Left cardiac atrium (tissue), 4 donors: ENCODE results near the gene KCNK13. TPM values are rescaled to one million over a fixed set of nuclear protein-coding genes. Genes with fewer than 3 reads are reported as not detected.
A peak's percentile ranks its signal among the peaks of the same experiment; 100 is the strongest.
"Not testable (repeated sequence)": the region's sequence is repeated elsewhere in the genome, so short reads cannot be mapped to it uniquely, and the experiment has no call there.

ENCODE experiments used
- ATAC-seq, 2 donors: fragments of 200-7000 bp; cut with Tn5 transposase; one replicate each; pipeline ENCODE4 v1.9.1; 2020; ENCODE audit warnings: mild to moderate bottlenecking in 2 of 2, moderate library complexity in 2 of 2
- DNase-seq: peaks from one replicate; pipeline ENCODE4 v3.0.0-alpha.2; 2020
- intact Hi-C, 2 donors: fragments of 100-400 bp; cut with DNase I; formaldehyde crosslinking; loops; one replicate each; pipeline versions ENCODE4 v1.14.1 to v1.15.1; 2022 to 2023
- long read RNA-seq: library from polyadenylated mRNA; unstranded; transcript quantifications from one replicate; pipeline ENCODE4 v2.0.0, GENCODE V29; 2021
- total RNA-seq, 2 donors: library from RNA; stranded (reverse); fragmentation: NEBNext Ultra II Directional; extraction: Animal tissue kit (Norgen Biotek cat#: 25700); gene quantifications; one replicate each; pipeline ENCODE4 v1.2.1, GENCODE V29; 2021
- donor health status: DM: no; HTN: yes; CAD: no.
- donor health status: DM: no; HTN: yes; CAD: no; lungs with severe emphysema.
- donor health status: DM: yes; HTN: yes; CAD: no.
- donor health status: Dilated cardiomyopathy.

The KCNK13 gene
- 1 to 10 TPM; 2.4 to 2.6 TPM for total RNA-seq
- long read RNA-seq, partial matches to known transcripts, result 0 of 1 reads
- long read RNA-seq, other reads (novel, unspliced or antisense), result 1 of 1 reads

DNA sequence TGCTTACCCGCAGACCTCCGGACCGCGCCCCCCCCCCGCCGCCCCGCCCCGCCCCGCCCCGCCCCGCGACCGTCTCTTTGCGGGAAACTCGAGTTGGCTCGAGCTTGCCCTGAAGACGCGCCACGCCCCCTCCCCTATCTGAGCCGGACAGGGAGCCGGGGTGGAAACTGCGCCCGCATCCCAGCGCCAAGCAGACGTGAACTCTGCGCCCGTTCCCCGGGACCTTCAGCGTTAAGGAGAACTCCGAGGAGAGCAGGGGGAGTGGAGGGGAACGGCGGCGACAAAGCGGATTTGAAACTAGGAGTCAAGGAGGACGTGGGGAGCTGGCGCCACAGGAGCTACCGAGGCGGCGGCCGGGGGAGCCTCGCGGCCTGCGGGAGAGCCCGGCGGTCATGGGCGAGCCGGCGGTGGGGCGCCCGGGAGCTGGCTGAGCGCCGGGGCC is at the start of gene KCNK13:
TSS of gene KCNK13 (plus strand) at position 310 of the 442 bp plus-strand sequence. CDS start 212 bp downstream, outside the sequence.
- intact Hi-C loops, result loop anchor here in 1 of 2 donors (10.0 kb wide), 1 partner anchor 173 kb away; no protein-coding TSS in a partner anchor
- ATAC-seq (peak; percentile 5 to 8), DNase-seq (peak; percentile 30)

GRCh38 chr14:90017371-90017770 is 44.4 kb upstream of the KCNK13 start:
- no peak for DNase-seq
- intact Hi-C loops, result no loop called here
- ATAC-seq, result no peak

GRCh38 chr14:90019824-90020523 is 41.8 kb upstream of the KCNK13 start:
- ATAC-seq, result no peak
- DNase-seq, result no peak
- intact Hi-C loops, result no loop called here

- peak in 1 of 2 donors; percentile 69 for ATAC-seq
- DNase-seq, result no peak
- intact Hi-C loops, result no loop called here
These were observed 38.5 kb upstream of the KCNK13 start for GRCh38 chr14:90023176-90023896.

DNA sequence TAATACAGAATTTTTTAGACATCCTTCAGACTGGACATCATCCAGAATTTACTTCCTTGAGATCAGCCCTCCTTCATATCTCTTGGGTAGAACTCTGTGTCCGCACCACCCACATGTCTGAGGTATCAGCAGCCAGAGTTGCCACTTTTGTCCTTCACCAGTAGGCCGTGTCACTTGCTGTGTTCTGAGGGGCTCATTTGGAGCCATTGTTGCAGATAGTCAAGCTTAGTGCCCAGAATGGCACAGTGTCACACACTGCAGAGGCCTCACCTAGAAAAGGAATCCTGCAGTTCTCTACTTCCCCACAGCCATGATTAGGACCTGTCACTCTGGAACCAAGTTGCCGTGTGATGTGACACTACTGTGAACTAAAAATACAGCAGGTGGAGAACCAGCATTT is 36.9 kb upstream of the KCNK13 start:
- DNase-seq (no peak), ATAC-seq (peak; percentile 50 to 66)
- intact Hi-C loops, result no loop called here

GRCh38 chr14:90026608-90027007 is 35.2 kb upstream of the KCNK13 start:
- ATAC-seq, intact Hi-C loops, DNase-seq: not testable (repeated sequence)

DNA sequence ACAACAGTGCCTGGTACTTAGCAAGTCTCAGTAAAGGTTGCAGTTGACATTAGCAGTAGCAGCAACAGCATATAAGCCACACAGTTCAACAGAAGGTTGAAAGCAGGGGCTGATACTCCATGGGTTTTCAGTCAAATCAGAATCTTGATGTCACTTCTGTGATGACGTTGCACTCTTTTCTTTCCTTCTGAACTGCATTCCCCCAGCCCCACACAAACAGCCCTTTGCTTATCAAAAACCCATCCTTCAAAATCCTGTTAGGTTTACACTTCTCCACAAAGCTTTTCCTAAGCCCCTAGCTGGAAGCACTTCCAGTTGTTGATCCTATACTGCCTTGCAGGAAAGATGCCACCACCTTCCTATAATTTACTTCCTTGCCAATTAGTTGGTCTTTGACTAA is 34.0 kb upstream of the KCNK13 start:
- intact Hi-C loops, result no loop called here
- no peak for ATAC-seq
- no peak for DNase-seq

- intact Hi-C loops, result no loop called here
- DNase-seq (no peak), ATAC-seq (no peak)
These were observed 27.6 kb upstream of the KCNK13 start for GRCh38 chr14:90034156-90034555.

DNA sequence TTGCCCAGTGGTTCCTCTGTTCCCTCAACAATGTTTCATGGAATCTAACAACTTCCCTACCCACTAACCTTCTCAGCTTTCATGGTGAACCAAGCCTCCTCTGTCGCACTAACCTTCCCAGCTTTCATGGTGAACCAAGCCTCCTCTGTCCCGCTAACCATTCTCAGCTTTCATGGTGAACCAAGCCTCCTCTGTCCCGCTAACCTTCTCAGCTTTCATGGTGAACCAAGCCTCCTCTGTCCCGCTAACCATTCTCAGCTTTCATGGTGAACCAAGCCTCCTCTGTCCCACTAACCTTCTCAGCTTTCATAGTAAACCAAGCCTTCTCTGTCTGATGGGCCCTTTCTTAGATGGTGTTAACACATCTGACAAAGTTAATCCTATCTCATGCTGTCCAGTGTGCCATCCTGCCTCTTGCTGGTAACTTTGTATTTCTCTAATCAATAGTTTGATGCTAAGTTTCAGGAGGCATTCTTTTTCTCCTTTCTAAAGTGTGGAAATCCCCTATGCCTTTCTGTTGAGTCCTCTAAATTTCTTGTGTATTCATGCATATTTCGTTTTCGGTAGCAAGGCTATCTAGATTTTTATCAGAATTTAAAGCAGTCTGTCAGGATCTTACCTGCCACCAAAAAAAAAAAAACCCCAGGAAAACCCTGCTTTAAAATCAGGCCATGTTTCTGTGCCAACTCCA is 26.8 kb upstream of the KCNK13 start:
- intact Hi-C loops, result no loop called here
- DNase-seq, result no peak
- ATAC-seq, result no peak

DNA sequence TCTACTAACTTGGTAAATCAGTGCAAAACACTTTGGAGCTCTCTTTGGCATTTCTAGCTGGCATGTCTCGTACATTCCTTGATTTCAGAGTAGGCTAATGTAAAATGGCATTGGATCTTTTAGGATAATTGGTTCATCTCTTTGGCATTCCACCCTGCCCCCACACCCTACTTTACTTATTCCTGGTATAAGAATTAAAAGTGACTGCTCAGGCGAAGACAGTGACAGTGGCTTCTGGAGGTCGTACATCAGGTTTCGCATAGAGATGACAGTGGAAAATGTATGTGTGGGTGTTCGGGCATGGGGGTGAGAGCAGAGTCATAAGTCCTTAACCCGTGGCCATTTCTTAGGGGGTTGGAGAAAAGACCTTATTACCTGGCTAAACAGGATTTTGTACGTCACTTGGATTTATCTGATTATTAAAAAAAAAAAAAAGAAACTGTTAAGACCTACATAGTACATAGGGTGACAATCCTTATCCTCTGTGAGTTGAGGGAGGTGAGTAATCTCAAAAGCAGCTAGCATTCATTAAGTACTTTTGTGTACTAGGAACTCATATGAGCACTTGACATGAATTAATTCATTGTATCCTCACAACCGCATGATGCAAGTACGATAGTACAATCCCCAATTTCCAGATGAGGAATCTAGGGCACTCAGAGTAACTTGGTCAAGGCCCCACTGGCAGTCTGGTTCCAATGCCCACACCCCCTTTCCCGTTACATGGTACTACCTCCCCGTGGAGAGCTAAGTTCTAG is 22.4 kb upstream of the KCNK13 start:
- no peak for ATAC-seq
- no peak for DNase-seq
- intact Hi-C loops, result no loop called here

DNA sequence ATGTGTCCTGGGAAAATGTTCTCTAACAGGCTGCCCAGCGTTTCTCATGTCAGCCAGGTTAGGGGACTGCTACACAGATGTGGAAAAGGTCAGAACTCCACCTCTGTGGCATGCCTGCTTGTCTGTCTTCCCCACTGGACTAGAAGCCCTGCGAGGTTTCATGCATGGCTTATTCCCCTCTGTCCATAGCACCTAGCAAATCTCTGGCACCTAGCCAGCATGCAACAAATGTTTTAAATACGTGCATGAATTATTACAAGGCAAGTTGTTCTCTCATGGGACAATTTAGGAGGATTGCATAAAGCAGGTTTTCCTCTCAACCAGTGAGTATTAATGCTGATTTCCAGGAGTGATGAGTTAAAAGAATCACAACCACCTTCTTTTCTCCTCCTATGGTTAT is 21.4 kb upstream of the KCNK13 start:
- intact Hi-C loops, result no loop called here
- no peak for ATAC-seq
- no peak for DNase-seq

GRCh38 chr14:90042496-90043252 is 19.1 kb upstream of the KCNK13 start:
- DNase-seq (no peak), ATAC-seq (no peak)
- intact Hi-C loops, result no loop called here

GRCh38 chr14:90045616-90046015 is 16.2 kb upstream of the KCNK13 start:
- DNase-seq (no peak), ATAC-seq (no peak)

GRCh38 chr14:90049390-90049789 is 12.4 kb upstream of the KCNK13 start:
- no peak for DNase-seq
- ATAC-seq, result no peak
- intact Hi-C loops, result no loop called here

More at GRCh38 chr14:90045616-90046015, 16.2 kb upstream of the KCNK13 start:
- intact Hi-C loops, result no loop called here

GRCh38 chr14:90050271-90050670 is 11.5 kb upstream of the KCNK13 start:
- DNase-seq (no peak), ATAC-seq (no peak)
- intact Hi-C loops, result loop anchor here in 1 of 2 donors (10.0 kb wide), 1 partner anchor 135 kb away; no protein-coding TSS in a partner anchor

GRCh38 chr14:90053044-90053443 is 8.8 kb upstream of the KCNK13 start:
- intact Hi-C loops, result loop anchor here in 1 of 2 donors (10.0 kb wide), 1 partner anchor 132 kb away; no protein-coding TSS in a partner anchor
- ATAC-seq, result no peak

DNA sequence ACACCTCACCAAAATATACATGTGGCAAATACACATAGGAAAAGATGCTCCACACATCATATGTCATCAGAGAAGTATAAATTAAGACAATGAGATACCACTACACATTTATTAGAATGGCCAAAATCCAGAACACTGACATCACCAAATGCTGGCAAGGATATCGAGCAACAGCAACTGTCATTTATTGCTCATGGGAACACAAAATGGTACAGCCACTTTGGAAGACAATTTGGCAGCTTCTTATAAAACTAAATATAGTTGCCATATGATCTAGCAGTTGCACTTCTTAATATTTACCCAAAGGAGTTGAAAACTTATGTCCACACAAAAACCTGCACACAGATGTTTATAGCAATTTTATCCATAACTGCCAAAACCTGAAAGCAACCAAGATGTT is 7.0 kb upstream of the KCNK13 start:
- intact Hi-C loops, result loop anchor here in 1 of 2 donors (5.0 to 10.0 kb wide), 2 partner anchors 83 to 130 kb away; no protein-coding TSS in a partner anchor
- DNase-seq, result no peak
- no peak for ATAC-seq

More at GRCh38 chr14:90053044-90053443, 8.8 kb upstream of the KCNK13 start:
- no peak for DNase-seq

GRCh38 chr14:90056826-90057225 is 5.0 kb upstream of the KCNK13 start:
- DNase-seq (no peak), ATAC-seq (no peak)
- intact Hi-C loops, result loop anchor here in 1 of 2 donors (5.0 to 10.0 kb wide), 2 partner anchors 85 to 128 kb away; no protein-coding TSS in a partner anchor
